Activated CD4-positive, alpha-beta T cell treated with anti-CD3 and anti-CD28 coated beads, Interleukin-2, amount 50 U/mL, for 1 hour (primary cell): Measurements from ENCODE around the gene MIPOL1.
"Not testable (repeated sequence)": the region's sequence is repeated elsewhere in the genome, so short reads cannot be mapped to it uniquely, and the experiment has no call there.

Source experiments
- DNase-seq: peaks from one replicate; pipeline ENCODE4 v3.0.0-alpha.2; 2020

The MIPOL1 gene

GRCh38 chr14:37187840-37188577 is 9.7 kb upstream of the MIPOL1 start:
- DNase-seq, result not testable (repeated sequence)

- DNase-seq, result not testable (repeated sequence)
These were observed 8.0 kb upstream of the MIPOL1 start for GRCh38 chr14:37189733-37190132.

- no peak for DNase-seq
These were observed 3.0 kb upstream of the MIPOL1 start for GRCh38 chr14:37194698-37195097.

GRCh38 chr14:37195327-37195726 is 2.4 kb upstream of the MIPOL1 start:
- no peak for DNase-seq

- no peak for DNase-seq
These were observed 925 bp upstream of the MIPOL1 start for GRCh38 chr14:37196604-37197420.

GRCh38 chr14:37198273-37198598 is 499 bp downstream of the MIPOL1 start:
- DNase-seq, result no peak

- no peak for DNase-seq
These were observed 1.2 kb downstream of the MIPOL1 start for GRCh38 chr14:37198907-37199306.

- no peak for DNase-seq
These were observed 4.0 kb downstream of the MIPOL1 start for GRCh38 chr14:37201724-37202123.

- no peak for DNase-seq
These were observed 4.5 kb downstream of the MIPOL1 start for GRCh38 chr14:37202265-37202664.

GRCh38 chr14:37202812-37203211 is 5.1 kb downstream of the MIPOL1 start:
- DNase-seq, result no peak

- DNase-seq, result no peak
These were observed 5.7 kb downstream of the MIPOL1 start for GRCh38 chr14:37203423-37203822.

- DNase-seq, result not testable (repeated sequence)
These were observed 8.2 kb downstream of the MIPOL1 start for GRCh38 chr14:37205623-37206605.

GRCh38 chr14:37209617-37210016 is 11.9 kb downstream of the MIPOL1 start:
- not testable (repeated sequence) for DNase-seq

GRCh38 chr14:37210448-37210847 is 12.7 kb downstream of the MIPOL1 start:
- no peak for DNase-seq

GRCh38 chr14:37213016-37213415 is 15.3 kb downstream of the MIPOL1 start:
- DNase-seq, result no peak

- no peak for DNase-seq
These were observed 17.6 kb downstream of the MIPOL1 start for GRCh38 chr14:37215345-37215744.

GRCh38 chr14:37221073-37221472 is 23.3 kb downstream of the MIPOL1 start:
- DNase-seq, result no peak

- DNase-seq, result no peak
These were observed 26.3 kb downstream of the MIPOL1 start for GRCh38 chr14:37223947-37224474.

GRCh38 chr14:37225668-37226067 is 27.9 kb downstream of the MIPOL1 start:
- not testable (repeated sequence) for DNase-seq

- DNase-seq, result no peak
These were observed 32.9 kb downstream of the MIPOL1 start for GRCh38 chr14:37230551-37231194.

- DNase-seq, result no peak
These were observed 35.3 kb downstream of the MIPOL1 start for GRCh38 chr14:37232907-37233481.

- DNase-seq, result no peak
These were observed 36.5 kb downstream of the MIPOL1 start for GRCh38 chr14:37234222-37234621.
